Endothelial cell (in vitro differentiated cells): ENCODE data around the gene IQCE. TPM values are rescaled to one million over a fixed set of nuclear protein-coding genes. Genes with fewer than 3 reads are reported as not detected.

Experiments used
- DNase-seq: peaks from one replicate; pipeline ENCODE4 v3.0.0; 2021; ENCODE audit warnings: low spot score
- H3K27ac Mint-ChIP-seq: one replicate; pipeline ENCODE4 v1.8.0; 2021; ENCODE audit warnings: mixed read lengths, inconsistent platforms; ENCODE audit not compliant: unreplicated experiment
- H3K27me3 Mint-ChIP-seq: one replicate; pipeline ENCODE4 v1.8.0; 2021; ENCODE audit warnings: mild to moderate bottlenecking, moderate library complexity, mixed read lengths, inconsistent platforms; ENCODE audit not compliant: unreplicated experiment
- H3K36me3 Mint-ChIP-seq: one replicate; pipeline ENCODE4 v1.8.0; 2021; ENCODE audit warnings: mild to moderate bottlenecking, low read depth, mixed read lengths, inconsistent platforms; ENCODE audit not compliant: unreplicated experiment
- H3K4me1 Mint-ChIP-seq: one replicate; pipeline ENCODE4 v1.8.0; 2021; ENCODE audit warnings: mild to moderate bottlenecking, mixed read lengths, inconsistent platforms; ENCODE audit not compliant: unreplicated experiment
- H3K4me3 Mint-ChIP-seq: one replicate; pipeline ENCODE4 v1.8.0; 2021; ENCODE audit warnings: mild to moderate bottlenecking, mixed read lengths, inconsistent platforms; ENCODE audit not compliant: unreplicated experiment
- H3K9me3 Mint-ChIP-seq: one replicate; pipeline ENCODE4 v1.8.0; 2021; ENCODE audit warnings: mixed read lengths, inconsistent platforms; ENCODE audit not compliant: unreplicated experiment
- total RNA-seq: library from RNA; stranded (reverse); fragmentation: NEBNext Ultra II Directional; extraction: Animal tissue kit (Norgen Biotek cat#: 25700); gene quantifications from one replicate; pipeline ENCODE4 v1.2.1, GENCODE V29; 2021; ENCODE audit not compliant: unreplicated experiment
- TF ChIP-seq, protein P1 (sequence below): fragments of 200-600 bp; sonication (generic); IDR thresholded peaks from one replicate; pipeline ENCODE4 v1.5.0; 2021; ENCODE audit warnings: antibody characterized with exemption; ENCODE audit not compliant: unreplicated experiment

IQCE gene
- total RNA-seq, 1 donor from 2014 or later: 9.6 TPM

DNA sequence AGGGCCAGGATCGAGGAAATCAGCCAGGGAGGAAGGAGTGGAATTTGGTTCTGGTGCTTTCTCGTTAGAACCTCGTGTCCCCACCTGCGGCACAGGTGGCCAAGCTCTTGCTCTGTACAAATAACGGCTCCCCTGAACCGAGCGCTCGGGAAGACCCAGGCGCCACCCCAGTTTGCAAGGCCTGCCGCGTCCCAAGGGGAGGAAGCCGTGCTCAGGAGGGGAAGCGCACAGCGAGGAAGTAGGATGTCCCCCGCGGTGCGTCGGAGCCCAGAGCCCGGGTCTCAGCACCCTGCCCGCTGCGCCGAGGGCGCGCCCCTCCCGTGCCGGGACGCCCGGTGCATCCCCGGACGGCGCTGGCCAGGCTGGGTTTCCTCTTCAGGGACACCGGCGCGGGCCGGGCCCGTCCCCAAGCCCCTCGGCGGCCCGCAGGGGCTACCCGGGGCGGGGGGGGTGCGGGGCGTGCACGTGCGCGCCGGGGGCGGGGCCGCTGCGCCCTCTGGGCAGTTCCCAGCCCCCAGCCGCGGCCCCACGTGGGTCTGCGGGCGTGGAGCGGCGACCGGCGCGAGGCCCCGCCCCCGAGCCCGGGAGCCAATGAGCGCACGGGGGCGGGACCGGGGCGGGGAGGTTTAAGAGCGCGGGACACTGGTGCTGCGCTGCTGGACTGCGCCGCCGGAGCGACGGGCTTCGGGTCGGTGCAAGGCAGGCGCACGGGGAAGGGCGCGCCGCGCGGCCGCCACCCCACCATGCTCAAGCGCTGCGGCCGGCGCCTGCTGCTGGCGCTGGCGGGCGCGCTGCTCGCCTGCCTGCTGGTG is 39.5 kb upstream of the IQCE start, which contains the start of gene LFNG:
Gene LFNG (plus strand): TSS at position 656 of the 812 bp plus-strand sequence. CDS start 88 bp downstream, at position 744.
- TF ChIP-seq, protein P1, sequence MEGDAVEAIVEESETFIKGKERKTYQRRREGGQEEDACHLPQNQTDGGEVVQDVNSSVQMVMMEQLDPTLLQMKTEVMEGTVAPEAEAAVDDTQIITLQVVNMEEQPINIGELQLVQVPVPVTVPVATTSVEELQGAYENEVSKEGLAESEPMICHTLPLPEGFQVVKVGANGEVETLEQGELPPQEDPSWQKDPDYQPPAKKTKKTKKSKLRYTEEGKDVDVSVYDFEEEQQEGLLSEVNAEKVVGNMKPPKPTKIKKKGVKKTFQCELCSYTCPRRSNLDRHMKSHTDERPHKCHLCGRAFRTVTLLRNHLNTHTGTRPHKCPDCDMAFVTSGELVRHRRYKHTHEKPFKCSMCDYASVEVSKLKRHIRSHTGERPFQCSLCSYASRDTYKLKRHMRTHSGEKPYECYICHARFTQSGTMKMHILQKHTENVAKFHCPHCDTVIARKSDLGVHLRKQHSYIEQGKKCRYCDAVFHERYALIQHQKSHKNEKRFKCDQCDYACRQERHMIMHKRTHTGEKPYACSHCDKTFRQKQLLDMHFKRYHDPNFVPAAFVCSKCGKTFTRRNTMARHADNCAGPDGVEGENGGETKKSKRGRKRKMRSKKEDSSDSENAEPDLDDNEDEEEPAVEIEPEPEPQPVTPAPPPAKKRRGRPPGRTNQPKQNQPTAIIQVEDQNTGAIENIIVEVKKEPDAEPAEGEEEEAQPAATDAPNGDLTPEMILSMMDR: no peak
- Mint-ChIP-seq H3K27ac (peak within 1 kb of the TSS; percentile 57), H3K27me3 (peaks cover 22% of the 10 kb centered on the region), H3K36me3 (no peaks in the 10 kb centered on the region), H3K9me3 (no peaks in the 10 kb centered on the region), H3K4me3 (peak within 1 kb of the TSS; percentile 97), H3K4me1 (peaks cover 23% of the 10 kb centered on the region)
- peak; percentile 90 for DNase-seq

GRCh38 chr7:2520131-2520760 is 38.5 kb upstream of the IQCE start:
- no peak for DNase-seq
- peaks cover 23% of the 10 kb centered on the region for H3K4me1 Mint-ChIP-seq
- H3K36me3 Mint-ChIP-seq: no peaks in the 10 kb centered on the region
- H3K4me3 Mint-ChIP-seq: peak overlapping the region; percentile 97
- H3K27ac Mint-ChIP-seq: peak overlapping the region; percentile 57
- TF ChIP-seq, protein P1: no peak
- peaks cover 22% of the 10 kb centered on the region for H3K27me3 Mint-ChIP-seq
- no peaks in the 10 kb centered on the region for H3K9me3 Mint-ChIP-seq

GRCh38 chr7:2520761-2521290 is 38.0 kb upstream of the IQCE start:
- H3K36me3 Mint-ChIP-seq: no peaks in the 10 kb centered on the region
- no peak for DNase-seq
- TF ChIP-seq, protein P1: no peak
- H3K27me3 Mint-ChIP-seq: peaks cover 22% of the 10 kb centered on the region
- peaks cover 23% of the 10 kb centered on the region for H3K4me1 Mint-ChIP-seq
- peak overlapping the region; percentile 57 for H3K27ac Mint-ChIP-seq
- H3K4me3 Mint-ChIP-seq: peak overlapping the region; percentile 97
- no peaks in the 10 kb centered on the region for H3K9me3 Mint-ChIP-seq

DNA sequence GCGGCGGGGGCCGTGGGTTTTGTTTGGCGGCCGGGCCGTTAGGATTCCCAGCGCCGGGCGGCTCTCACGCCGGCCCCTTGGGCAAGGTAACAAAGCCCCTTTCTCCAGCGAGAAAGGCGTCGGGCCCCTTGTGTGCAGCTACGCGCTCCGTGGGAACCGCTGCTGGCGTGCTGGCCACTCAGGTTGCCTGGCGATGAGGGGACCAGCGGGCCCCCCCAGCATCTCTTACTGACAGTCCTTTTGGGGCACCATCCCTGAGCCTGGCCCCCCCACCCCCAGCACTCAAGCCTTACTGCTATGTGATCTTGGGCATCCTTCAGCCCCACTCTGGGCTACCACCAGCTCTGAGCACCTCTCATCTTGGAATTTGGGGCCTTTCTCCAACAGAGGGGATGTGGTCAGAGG is 37.4 kb upstream of the IQCE start:
- Mint-ChIP-seq H3K9me3 (no peaks in the 10 kb centered on the region), H3K4me1 (peaks cover 23% of the 10 kb centered on the region), H3K27me3 (peaks cover 22% of the 10 kb centered on the region), H3K4me3 (peak overlapping the region; percentile 92), H3K36me3 (no peaks in the 10 kb centered on the region), H3K27ac (peak overlapping the region; percentile 67)
- DNase-seq: no peak
- TF ChIP-seq, protein P1: no peak
